ENCODE measurements around the gene DRD3. TPM values are rescaled to one million over a fixed set of nuclear protein-coding genes. Genes with fewer than 3 reads are reported as not detected.

DRD3 gene
- total RNA-seq, 4 donors from 2014 or later, result not detected

- Histone ChIP-seq H3K27me3 (no peaks in the 10 kb centered on the region), H3K4me1 (peaks cover 0 to 18% (median 2%) of the 10 kb centered on the region in 3 donors), H3K36me3 (peaks cover 0 to 7% of the 10 kb centered on the region in 2 donors), H3K9me3 (no peaks in the 10 kb centered on the region), H3K27ac (no peak overlapping the region), H3K4me3 (no peak overlapping the region)
- no peak for ATAC-seq
- WGBS, 2 donors (ENCODE audit: low coverage in 1 of 2), result 50 to 54% methylated on average over 2 of the region's 2 CpGs
- TF ChIP-seq EP300 (IDR thresholded peaks at IDR 0.05) (no peak), POLR2AphosphoS5 (IDR thresholded peaks at IDR 0.05) (no peak), CTCF (IDR thresholded peaks at IDR 0.05) (no peak), POLR2A (IDR thresholded peaks at IDR 0.05) (no peak)
Observed at GRCh38 chr3:114093596-114093995, 85.3 kb downstream of the DRD3 start.

GRCh38 chr3:114093016-114093380 is 85.9 kb downstream of the DRD3 start:
- no peaks in the 10 kb centered on the region for H3K9me3 ChIP-seq
- no peaks in the 10 kb centered on the region for H3K27me3 ChIP-seq
- peaks cover 0 to 18% (median 2%) of the 10 kb centered on the region in 3 donors for H3K4me1 ChIP-seq
- no peak for ATAC-seq
- no peak overlapping the region for H3K27ac ChIP-seq
- H3K36me3 ChIP-seq, result peaks cover 0 to 12% of the 10 kb centered on the region in 2 donors
- no peak overlapping the region for H3K4me3 ChIP-seq
- TF ChIP-seq CTCF (IDR thresholded peaks at IDR 0.05) (no peak), POLR2AphosphoS5 (IDR thresholded peaks at IDR 0.05) (no peak), EP300 (IDR thresholded peaks at IDR 0.05) (no peak), POLR2A (IDR thresholded peaks at IDR 0.05) (no peak)
- WGBS, 2 donors (ENCODE audit: low coverage in 1 of 2), result 16 to 29% methylated on average over 3 of the region's 3 CpGs

GRCh38 chr3:114092151-114093015 is 86.5 kb downstream of the DRD3 start:
- H3K4me1 ChIP-seq, result peaks cover 0 to 18% (median 2%) of the 10 kb centered on the region in 3 donors
- H3K27ac ChIP-seq, result no peak overlapping the region
- no peaks in the 10 kb centered on the region for H3K27me3 ChIP-seq
- H3K4me3 ChIP-seq, result no peak overlapping the region
- H3K36me3 ChIP-seq, result peaks cover 0 to 19% of the 10 kb centered on the region in 2 donors
- TF ChIP-seq EP300 (IDR thresholded peaks at IDR 0.05) (no peak), POLR2AphosphoS5 (IDR thresholded peaks at IDR 0.05) (no peak), POLR2A (IDR thresholded peaks at IDR 0.05) (no peak), CTCF (IDR thresholded peaks at IDR 0.05) (no peak)
- ATAC-seq, result no peak
- 44 to 46% methylated on average over 11 to 13 of the region's 13 CpGs for WGBS, 2 donors (ENCODE audit: low coverage in 1 of 2)
- H3K9me3 ChIP-seq, result no peaks in the 10 kb centered on the region

GRCh38 chr3:114089675-114090074 is 89.2 kb downstream of the DRD3 start:
- no peak overlapping the region for H3K27ac ChIP-seq
- no peak overlapping the region for H3K4me3 ChIP-seq
- peaks cover 0 to 18% (median 2%) of the 10 kb centered on the region in 3 donors for H3K4me1 ChIP-seq
- TF ChIP-seq POLR2A (IDR thresholded peaks at IDR 0.05) (no peak), POLR2AphosphoS5 (IDR thresholded peaks at IDR 0.05) (no peak), EP300 (IDR thresholded peaks at IDR 0.05) (no peak), CTCF (IDR thresholded peaks at IDR 0.05) (no peak)
- H3K9me3 ChIP-seq, result no peaks in the 10 kb centered on the region
- peaks cover 0 to 46% of the 10 kb centered on the region in 2 donors for H3K36me3 ChIP-seq
- H3K27me3 ChIP-seq, result no peaks in the 10 kb centered on the region
- no peak for ATAC-seq

- Histone ChIP-seq H3K9me3 (no peaks in the 10 kb centered on the region), H3K4me3 (no peak overlapping the region), H3K27me3 (no peaks in the 10 kb centered on the region), H3K36me3 (peaks cover 0 to 79% of the 10 kb centered on the region in 2 donors), H3K4me1 (no peaks in the 10 kb centered on the region), H3K27ac (no peak overlapping the region)
- 92 to 100% methylated on average over 1 to 2 of the region's 2 CpGs for WGBS, 2 donors (ENCODE audit: low coverage in 1 of 2)
- TF ChIP-seq CTCF (IDR thresholded peaks at IDR 0.05) (no peak), POLR2A (IDR thresholded peaks at IDR 0.05) (no peak), POLR2AphosphoS5 (IDR thresholded peaks at IDR 0.05) (no peak), EP300 (IDR thresholded peaks at IDR 0.05) (no peak)
- ATAC-seq, result no peak
Observed at GRCh38 chr3:114086356-114086755, 92.5 kb downstream of the DRD3 start.
